NOMO-1 (cell line): Measurements from ENCODE around the gene HYAL2.

Experiments used
- DNase-seq, 2 experiments: peaks; one replicate each; lab custom pipeline; 2025; ENCODE audit not compliant: unreplicated experiment in 2 of 2; lab: John Stamatoyannopoulos, UW

HYAL2 gene

GRCh38 chr3:50322386-50323091, at the start of gene HYAL2:
Gene HYAL2, minus strand, starts transcription at chr3:50322745. Its CDS starts 2,256 bp downstream, at chr3:50320489.
- DNase-seq, result no peak

- no peak for DNase-seq
Observed at GRCh38 chr3:50371133-50371685, 48.7 kb upstream of the HYAL2 start.

- peak; percentile 19 to 23 for DNase-seq
Observed at GRCh38 chr3:50370594-50370993, 48.0 kb upstream of the HYAL2 start.

GRCh38 chr3:50369012-50369670, 46.6 kb upstream of the HYAL2 start:
- DNase-seq, result no peak

GRCh38 chr3:50365842-50366220, 43.3 kb upstream of the HYAL2 start:
- no peak for DNase-seq

GRCh38 chr3:50365080-50365841, 42.7 kb upstream of the HYAL2 start:
- peak; percentile 83 to 89 for DNase-seq

- DNase-seq, result no peak
Observed at GRCh38 chr3:50364573-50365079, 42.1 kb upstream of the HYAL2 start.

- no peak for DNase-seq
Observed at GRCh38 chr3:50359760-50360110, 37.2 kb upstream of the HYAL2 start.

GRCh38 chr3:50358911-50359759, 36.6 kb upstream of the HYAL2 start, which contains the start of gene TMEM115:
Gene TMEM115, minus strand, starts transcription at chr3:50359521. Its CDS starts 458 bp downstream, at chr3:50359063.
- peak; percentile 92 to 99 for DNase-seq

- DNase-seq, result no peak
Observed at GRCh38 chr3:50358355-50358910, 35.9 kb upstream of the HYAL2 start.

- no peak for DNase-seq
Observed at GRCh38 chr3:50357481-50357880, 34.9 kb upstream of the HYAL2 start.

GRCh38 chr3:50356553-50356952, 34.0 kb upstream of the HYAL2 start:
- DNase-seq, result peak in 1 of 2 experiments; percentile 23

- no peak for DNase-seq
Observed at GRCh38 chr3:50355829-50356552, 33.4 kb upstream of the HYAL2 start.

- no peak for DNase-seq
Observed at GRCh38 chr3:50354850-50355249, 32.3 kb upstream of the HYAL2 start.

- DNase-seq, result no peak
Observed at GRCh38 chr3:50354186-50354764, 31.7 kb upstream of the HYAL2 start.

- no peak for DNase-seq
Observed at GRCh38 chr3:50353245-50354004, 30.9 kb upstream of the HYAL2 start.

- no peak for DNase-seq
Observed at GRCh38 chr3:50352781-50353180, 30.2 kb upstream of the HYAL2 start.

- no peak for DNase-seq
Observed at GRCh38 chr3:50351323-50351697, 28.8 kb upstream of the HYAL2 start.
